Amniotic stem cell (primary cell): ENCODE results near the gene VPS41.
"Not testable (repeated sequence)": the region's sequence is repeated elsewhere in the genome, so short reads cannot be mapped to it uniquely, and the experiment has no call there.

Source experiments
- DNase-seq: peaks from one replicate; lab custom pipeline; 2025; lab: John Stamatoyannopoulos, UW

The VPS41 gene

GRCh38 chr7:38855386-38855785 lies 53.6 kb downstream of the VPS41 start:
- DNase-seq = no peak

DNA sequence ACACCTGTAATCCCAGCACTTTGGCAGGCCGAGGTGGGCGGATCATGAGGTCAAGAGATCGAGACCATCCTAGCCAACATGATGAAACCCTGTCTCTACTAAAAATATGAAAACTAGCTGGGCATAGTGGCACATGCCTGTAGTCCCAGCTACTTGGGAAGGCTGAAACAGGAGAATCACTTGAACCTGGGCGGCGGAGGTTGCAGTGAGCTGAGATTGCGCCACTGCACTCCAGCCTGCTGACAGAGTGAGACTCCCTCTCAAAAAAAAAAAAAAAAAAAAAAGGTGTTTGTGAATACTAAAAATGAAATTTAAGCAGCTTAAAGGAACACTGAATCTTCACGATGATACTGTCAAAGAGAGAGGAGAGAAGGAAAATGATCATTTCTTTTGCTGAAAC lies 54.0 kb downstream of the VPS41 start:
- not testable (repeated sequence) for DNase-seq

- no peak for DNase-seq
Observed at GRCh38 chr7:38851321-38851720, 57.7 kb downstream of the VPS41 start.

- no peak for DNase-seq
Observed at GRCh38 chr7:38846280-38846679, 62.7 kb downstream of the VPS41 start.

- no peak for DNase-seq
Observed at GRCh38 chr7:38844952-38845563, 63.9 kb downstream of the VPS41 start.

GRCh38 chr7:38842746-38843145 lies 66.2 kb downstream of the VPS41 start:
- no peak for DNase-seq

GRCh38 chr7:38840736-38841460 lies 68.1 kb downstream of the VPS41 start:
- DNase-seq = peak; percentile 63

GRCh38 chr7:38839851-38840250 lies 69.1 kb downstream of the VPS41 start:
- DNase-seq = no peak

DNA sequence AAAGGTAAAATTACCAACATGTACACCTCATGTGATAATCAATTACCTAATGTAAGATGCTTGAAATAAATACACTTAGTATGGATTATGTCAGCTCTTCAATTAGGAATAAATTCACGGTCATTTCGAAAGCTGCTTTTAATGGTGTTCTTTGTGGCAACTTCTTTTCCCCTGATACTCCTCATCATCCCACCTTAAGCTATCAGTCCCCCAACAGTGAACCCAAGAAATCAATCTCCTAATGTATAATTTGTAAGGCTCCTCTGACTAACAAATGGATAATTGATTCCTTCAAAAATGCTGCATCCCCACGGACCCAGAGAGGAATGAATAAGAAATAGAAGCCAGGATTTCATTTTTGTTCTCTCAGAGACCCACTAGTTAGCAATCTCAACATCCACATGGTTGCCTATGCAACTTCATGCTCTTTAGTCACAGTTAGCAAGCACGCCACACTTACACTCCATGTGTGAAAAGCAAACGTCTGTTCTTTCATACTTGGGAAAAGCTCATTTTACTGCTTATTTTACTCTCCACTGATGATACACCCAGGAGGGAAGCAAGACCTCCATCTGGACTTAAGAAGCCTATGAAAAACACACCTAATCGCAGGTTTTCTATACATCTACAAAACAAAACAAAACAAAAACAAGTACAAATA lies 70.1 kb downstream of the VPS41 start:
- no peak for DNase-seq

DNA sequence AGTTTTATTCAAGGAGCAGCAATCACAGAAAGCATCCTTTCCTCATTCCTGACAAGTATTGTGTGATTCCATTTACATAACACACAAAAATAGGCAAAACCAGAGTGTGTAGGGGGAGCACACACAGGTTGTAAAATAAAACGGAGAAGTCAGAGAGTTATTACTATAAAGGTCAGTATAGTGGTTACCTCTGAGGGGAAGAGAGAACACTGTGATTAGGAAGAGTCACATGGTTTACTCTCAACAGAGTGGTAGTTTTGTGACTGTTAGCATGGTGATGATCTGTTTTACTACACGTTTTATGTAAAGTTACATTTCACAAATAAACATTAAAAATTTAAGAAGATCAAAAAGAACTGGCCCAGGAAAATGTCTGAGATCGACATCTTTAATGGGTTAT lies 74.6 kb downstream of the VPS41 start:
- no peak for DNase-seq

DNA sequence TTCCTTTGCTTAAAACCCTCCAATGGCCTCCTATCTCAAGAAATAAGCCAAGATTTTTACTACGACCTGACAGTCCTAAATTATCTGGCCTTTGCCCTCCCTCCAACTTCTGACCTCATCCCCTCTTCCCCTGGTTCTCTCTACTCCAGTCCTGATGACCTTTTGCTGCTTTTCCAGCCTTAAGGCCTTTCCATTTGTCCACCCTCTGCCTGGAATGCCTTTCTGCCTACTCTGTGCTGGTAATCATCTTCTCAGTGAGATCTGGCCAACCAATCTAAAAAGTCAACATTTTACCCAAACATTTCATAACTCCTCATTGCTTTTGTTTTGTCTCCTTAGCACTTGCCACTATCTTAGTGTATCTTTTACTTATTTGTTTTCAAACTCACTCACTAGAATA lies 75.7 kb downstream of the VPS41 start:
- DNase-seq = no peak

GRCh38 chr7:38831259-38831996 lies 77.6 kb downstream of the VPS41 start:
- DNase-seq = no peak

- no peak for DNase-seq
Observed at GRCh38 chr7:38830826-38831225, 78.2 kb downstream of the VPS41 start.

- DNase-seq = no peak
Observed at GRCh38 chr7:38829488-38830165, 79.4 kb downstream of the VPS41 start.

- no peak for DNase-seq
Observed at GRCh38 chr7:38828026-38828425, 81.0 kb downstream of the VPS41 start.

- DNase-seq = no peak
Observed at GRCh38 chr7:38825721-38826440, 83.1 kb downstream of the VPS41 start.

- no peak for DNase-seq
Observed at GRCh38 chr7:38824948-38825347, 84.0 kb downstream of the VPS41 start.

DNA sequence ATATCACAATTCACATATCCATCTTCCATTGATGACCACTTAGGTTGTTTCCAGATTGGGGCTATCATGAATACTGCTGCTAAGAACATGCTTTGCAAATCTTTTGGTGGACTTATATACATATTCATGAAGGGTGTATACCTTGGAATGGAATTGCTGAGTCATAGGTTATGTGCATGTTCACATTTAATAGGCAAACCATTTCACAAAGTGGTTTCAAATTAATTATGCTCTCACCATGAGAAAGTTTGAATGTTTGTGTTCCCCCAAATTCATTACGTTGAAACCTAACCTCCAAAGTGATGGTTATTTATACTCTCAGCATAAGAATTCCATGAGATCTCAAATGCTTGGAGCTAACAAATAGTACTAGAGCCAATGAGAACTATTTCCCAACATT lies 86.4 kb downstream of the VPS41 start:
- DNase-seq = no peak

DNA sequence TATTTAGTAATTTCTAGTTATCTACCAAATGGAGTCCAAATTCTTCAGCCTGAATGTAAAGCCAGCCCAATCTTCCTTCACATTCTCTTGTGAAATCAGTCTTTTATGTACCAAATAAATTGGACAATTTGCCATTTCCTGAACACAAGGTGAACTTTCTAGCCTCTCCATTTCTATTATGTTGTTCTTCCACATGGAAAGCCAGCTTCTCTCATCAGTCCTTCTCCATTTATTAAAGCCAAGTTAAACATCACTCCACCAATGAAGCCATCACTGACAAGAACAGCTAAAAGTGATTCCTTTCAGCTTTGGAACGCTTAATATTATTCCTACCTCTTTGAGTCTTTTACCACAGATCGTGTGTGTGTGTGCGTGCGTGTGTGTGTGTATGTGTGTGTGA lies 88.4 kb downstream of the VPS41 start:
- no peak for DNase-seq

- no peak for DNase-seq
Observed at GRCh38 chr7:38819463-38819862, 89.5 kb downstream of the VPS41 start.

DNA sequence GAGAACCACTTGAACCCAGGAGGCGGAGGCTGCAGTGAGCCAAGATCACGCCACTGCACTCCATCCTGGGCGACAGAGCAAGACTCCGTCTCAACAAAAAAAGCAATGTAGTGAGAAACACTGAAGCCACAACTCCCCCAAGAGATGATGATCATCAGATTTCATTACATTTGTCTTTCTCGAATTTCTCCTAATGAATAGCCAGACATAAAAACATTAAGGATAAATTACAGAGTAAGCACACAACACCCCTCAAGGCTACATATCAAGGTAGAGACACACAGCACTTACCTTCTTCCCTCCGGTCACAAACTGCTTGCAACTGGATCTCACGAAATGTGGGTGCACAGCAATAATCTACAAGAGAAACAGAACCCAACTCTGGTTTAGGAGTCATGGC lies 91.5 kb downstream of the VPS41 start:
- DNase-seq = no peak
